Activated naive CD4-positive, alpha-beta T cell treated with anti-CD3 and anti-CD28 coated beads for 36 hours (primary cell): ENCODE measurements around the gene ADK. TPM values are rescaled to one million over a fixed set of nuclear protein-coding genes. Genes with fewer than 3 reads are reported as not detected.
A peak's percentile ranks its signal among the peaks of the same experiment; 100 is the strongest.
"Not testable (repeated sequence)": the region's sequence is repeated elsewhere in the genome, so short reads cannot be mapped to it uniquely, and the experiment has no call there.

Source experiments
- CTCF ChIA-PET: fragments of 350-600 bp; sonication (Branson Sonifier 250); formaldehyde crosslinking; loops from one replicate; lab custom pipeline; 2021; ENCODE audit warnings: antibody characterized with exemption; lab: Charles Lee
- DNase-seq: peaks from one replicate; pipeline ENCODE4 v3.0.0-alpha.2; 2020
- H3K27ac Mint-ChIP-seq: one replicate; pipeline ENCODE4 v1.8.0; 2021; ENCODE audit warnings: mild to moderate bottlenecking, mixed read lengths
- H3K27me3 Mint-ChIP-seq: one replicate; pipeline ENCODE4 v1.8.0; 2021; ENCODE audit warnings: low read depth, mixed read lengths
- H3K36me3 Mint-ChIP-seq: one replicate; pipeline ENCODE4 v1.8.0; 2021; ENCODE audit warnings: low read depth, mixed read lengths
- H3K4me1 Mint-ChIP-seq: one replicate; pipeline ENCODE4 v1.8.0; 2021; ENCODE audit warnings: low read depth, mixed read lengths
- H3K4me3 Mint-ChIP-seq: one replicate; pipeline ENCODE4 v1.8.0; 2021; ENCODE audit warnings: mild to moderate bottlenecking, moderate library complexity, mixed read lengths
- H3K9me3 Mint-ChIP-seq: one replicate; pipeline ENCODE4 v1.8.0; 2021; ENCODE audit warnings: mixed read lengths
- intact Hi-C: fragments of 100-400 bp; cut with micrococcal nuclease; formaldehyde crosslinking; loops from one replicate; pipeline ENCODE4 v1.15.1; 2023
- total RNA-seq, 2 experiments: library from RNA; stranded (reverse); gene quantifications; one replicate each; pipeline ENCODE4 v1.2.3, GENCODE V29; 2021

ADK gene
- total RNA-seq, 2 experiments from 2014 or later, result 43.4 to 43.9 TPM

DNA sequence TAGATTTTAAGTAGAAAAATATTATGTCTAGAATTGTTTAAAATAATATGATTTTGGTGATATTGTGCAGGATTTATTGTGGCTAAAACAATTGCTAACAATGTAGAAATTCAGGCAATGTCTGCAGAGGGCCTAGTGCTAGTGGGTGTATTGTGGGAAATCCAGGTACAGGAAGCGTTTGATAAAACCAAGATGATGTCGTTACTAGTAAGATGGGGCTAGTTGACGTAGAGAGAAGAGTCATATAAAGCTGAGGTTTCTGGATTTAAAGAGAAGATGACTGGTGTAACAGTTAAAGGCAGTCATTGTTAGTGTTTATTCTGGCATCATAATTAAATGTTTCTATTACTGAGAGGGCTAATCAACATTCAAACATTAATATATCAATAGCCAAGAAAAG lies 43.5 kb downstream of the ADK start:
- H3K9me3 Mint-ChIP-seq, result no peaks in the 10 kb centered on the region
- no peak overlapping the region for H3K4me3 Mint-ChIP-seq
- peaks cover 43% of the 10 kb centered on the region for H3K4me1 Mint-ChIP-seq
- no peaks in the 10 kb centered on the region for H3K27me3 Mint-ChIP-seq
- CTCF ChIA-PET, result no interaction called here
- no peak for DNase-seq
- H3K36me3 Mint-ChIP-seq, result no peaks in the 10 kb centered on the region
- no peak overlapping the region for H3K27ac Mint-ChIP-seq
- intact Hi-C loops, result loop anchor here (1.0 to 5.0 kb wide), 3 partner anchors 18 to 393 kb away; partner anchors contain the start of gene ADK

- Mint-ChIP-seq H3K36me3 (no peaks in the 10 kb centered on the region), H3K27ac (no peak overlapping the region), H3K4me1 (peaks cover 38% of the 10 kb centered on the region), H3K27me3 (no peaks in the 10 kb centered on the region), H3K4me3 (no peak overlapping the region), H3K9me3 (no peaks in the 10 kb centered on the region)
- CTCF ChIA-PET, result interaction anchor here (0.5 kb wide), 1 partner anchor 908 kb away, joined by 3 read pairs; no protein-coding TSS in a partner anchor
- DNase-seq, result no peak
- intact Hi-C loops, result loop anchor here (1.0 to 5.0 kb wide), 3 partner anchors 19 to 392 kb away; partner anchors contain the start of gene ADK
Measured at GRCh38 chr10:74194999-74195398, 44.0 kb downstream of the ADK start.

DNA sequence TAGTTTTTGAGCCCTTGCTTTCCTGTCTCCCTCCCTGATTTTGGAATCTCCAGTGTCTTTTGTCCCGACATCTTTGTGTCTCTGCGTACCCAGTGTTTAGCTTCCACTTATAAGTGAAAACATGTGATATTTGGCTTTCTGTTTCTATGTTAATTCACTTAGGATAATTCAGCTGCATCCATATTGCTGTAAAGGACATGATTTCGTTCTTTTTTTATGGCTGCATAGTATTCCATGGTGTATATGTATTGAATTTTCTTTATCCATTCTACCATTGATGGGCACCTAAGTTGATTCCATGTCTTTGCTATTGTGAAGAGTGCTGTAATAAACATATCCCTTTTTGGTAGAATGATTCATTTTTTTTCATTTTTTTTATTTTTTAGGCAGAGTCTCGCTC lies 48.3 kb downstream of the ADK start:
- CTCF ChIA-PET, result no interaction called here
- Mint-ChIP-seq H3K36me3 (peaks cover 10% of the 10 kb centered on the region), H3K4me1 (peaks cover 13% of the 10 kb centered on the region), H3K9me3 (no peaks in the 10 kb centered on the region), H3K4me3 (no peak overlapping the region), H3K27ac (no peak overlapping the region), H3K27me3 (no peaks in the 10 kb centered on the region)
- intact Hi-C loops, result no loop called here
- DNase-seq, result no peak

DNA sequence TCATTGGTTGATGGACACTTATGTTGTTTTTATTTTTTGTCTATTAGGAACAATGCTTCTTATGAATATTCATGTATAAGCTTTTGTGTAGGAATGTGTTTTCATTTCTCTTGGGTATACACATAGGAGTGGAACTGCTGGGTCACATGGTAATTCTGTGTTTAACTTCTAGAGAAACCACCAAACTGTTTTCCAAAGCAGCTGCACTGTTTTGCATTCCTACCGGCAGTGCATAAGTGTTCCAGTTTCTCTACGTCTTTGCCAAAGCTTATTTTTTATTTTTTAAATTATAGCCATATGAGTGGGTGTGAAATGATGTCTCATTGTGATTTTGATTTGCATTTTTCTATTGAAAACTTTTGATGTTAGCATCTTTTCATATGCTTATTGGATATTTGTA lies 51.3 kb downstream of the ADK start:
- Mint-ChIP-seq H3K27ac (no peak overlapping the region), H3K27me3 (no peaks in the 10 kb centered on the region), H3K4me3 (no peak overlapping the region), H3K36me3 (peaks cover 19% of the 10 kb centered on the region), H3K9me3 (no peaks in the 10 kb centered on the region), H3K4me1 (peaks cover 4% of the 10 kb centered on the region)
- CTCF ChIA-PET, result interaction anchor here (0.7 kb wide), 1 partner anchor 8 kb away, joined by 6 read pairs; no protein-coding TSS in a partner anchor
- DNase-seq, result no peak
- intact Hi-C loops, result no loop called here

GRCh38 chr10:74206746-74207145 lies 55.7 kb downstream of the ADK start:
- H3K27me3 Mint-ChIP-seq, result no peaks in the 10 kb centered on the region
- no peak for DNase-seq
- CTCF ChIA-PET, result no interaction called here
- no peak overlapping the region for H3K27ac Mint-ChIP-seq
- intact Hi-C loops, result no loop called here
- H3K4me3 Mint-ChIP-seq, result no peak overlapping the region
- no peaks in the 10 kb centered on the region for H3K9me3 Mint-ChIP-seq
- H3K4me1 Mint-ChIP-seq, result peaks cover 2% of the 10 kb centered on the region
- H3K36me3 Mint-ChIP-seq, result peaks cover 12% of the 10 kb centered on the region

- intact Hi-C loops, result no loop called here
- no peak overlapping the region for H3K4me3 Mint-ChIP-seq
- no peak overlapping the region for H3K27ac Mint-ChIP-seq
- H3K27me3 Mint-ChIP-seq, result no peaks in the 10 kb centered on the region
- H3K36me3 Mint-ChIP-seq, result peaks cover 10% of the 10 kb centered on the region
- no peaks in the 10 kb centered on the region for H3K9me3 Mint-ChIP-seq
- H3K4me1 Mint-ChIP-seq, result peaks cover 2% of the 10 kb centered on the region
- CTCF ChIA-PET, result interaction anchor here (0.8 kb wide), 1 partner anchor 94 kb away, joined by 3 read pairs; no protein-coding TSS in a partner anchor
- no peak for DNase-seq
Measured at GRCh38 chr10:74207691-74208480, 56.9 kb downstream of the ADK start.

DNA sequence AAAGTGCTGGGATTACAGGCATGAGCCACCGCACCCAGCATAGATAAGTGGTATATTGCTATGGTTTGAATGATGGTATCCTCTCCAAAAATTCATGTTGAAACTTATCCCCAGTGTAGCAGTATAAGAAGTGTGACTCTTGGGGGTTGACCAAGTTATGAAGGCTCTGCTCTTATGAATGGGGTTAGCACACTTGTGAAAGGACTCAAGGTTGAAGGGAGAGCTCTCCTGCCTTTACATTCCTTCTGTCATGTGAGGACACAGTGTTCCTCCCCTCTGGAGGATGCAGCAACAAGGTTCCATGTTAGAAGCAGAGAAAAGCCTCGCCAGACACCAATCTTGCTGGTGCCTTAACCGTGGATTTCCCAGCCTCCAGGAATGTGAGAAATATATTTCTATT lies 58.0 kb downstream of the ADK start:
- intact Hi-C loops, result no loop called here
- Mint-ChIP-seq H3K4me1 (peaks cover 5% of the 10 kb centered on the region), H3K36me3 (peaks cover 9% of the 10 kb centered on the region), H3K9me3 (no peaks in the 10 kb centered on the region), H3K27me3 (no peaks in the 10 kb centered on the region), H3K27ac (no peak overlapping the region), H3K4me3 (no peak overlapping the region)
- no peak for DNase-seq
- CTCF ChIA-PET, result no interaction called here

- intact Hi-C loops, result loop anchor here (1.0 kb wide), 1 partner anchor 62 kb away; the partner anchor contains the start of gene ADK
- CTCF ChIA-PET, result interaction anchor here (0.6 to 1.9 kb wide), 14 partner anchors 10 to 966 kb away, joined by 3 to 9 read pairs (median 3); partner anchors contain the start of gene DNAJC9
- no peak for DNase-seq
- peaks cover 3% of the 10 kb centered on the region for H3K36me3 Mint-ChIP-seq
- H3K9me3 Mint-ChIP-seq, result no peaks in the 10 kb centered on the region
- H3K4me1 Mint-ChIP-seq, result peaks cover 3% of the 10 kb centered on the region
- H3K4me3 Mint-ChIP-seq, result no peak overlapping the region
- no peaks in the 10 kb centered on the region for H3K27me3 Mint-ChIP-seq
- H3K27ac Mint-ChIP-seq, result no peak overlapping the region
Measured at GRCh38 chr10:74213019-74213418, 62.0 kb downstream of the ADK start.

GRCh38 chr10:74213571-74214162 lies 62.6 kb downstream of the ADK start:
- CTCF ChIA-PET, result interaction anchor here (0.6 to 1.9 kb wide), 15 partner anchors 10 to 966 kb away, joined by 3 to 9 read pairs (median 3); partner anchors contain the start of gene DNAJC9
- H3K27ac Mint-ChIP-seq, result no peak overlapping the region
- no peak overlapping the region for H3K4me3 Mint-ChIP-seq
- peaks cover 3% of the 10 kb centered on the region for H3K4me1 Mint-ChIP-seq
- intact Hi-C loops, result loop anchor here (1.0 kb wide), 1 partner anchor 62 kb away; the partner anchor contains the start of gene ADK
- DNase-seq, result peak; percentile 71
- peaks cover 5% of the 10 kb centered on the region for H3K36me3 Mint-ChIP-seq
- no peaks in the 10 kb centered on the region for H3K27me3 Mint-ChIP-seq
- H3K9me3 Mint-ChIP-seq, result no peaks in the 10 kb centered on the region

GRCh38 chr10:74217110-74217509 lies 66.1 kb downstream of the ADK start:
- H3K27ac Mint-ChIP-seq, DNase-seq, H3K9me3 Mint-ChIP-seq, H3K4me1 Mint-ChIP-seq, H3K4me3 Mint-ChIP-seq, intact Hi-C loops, CTCF ChIA-PET, H3K27me3 Mint-ChIP-seq, H3K36me3 Mint-ChIP-seq: not testable (repeated sequence)

GRCh38 chr10:74222467-74222866 lies 71.4 kb downstream of the ADK start:
- CTCF ChIA-PET, intact Hi-C loops, H3K27ac Mint-ChIP-seq, DNase-seq, H3K4me3 Mint-ChIP-seq, H3K27me3 Mint-ChIP-seq, H3K9me3 Mint-ChIP-seq, H3K36me3 Mint-ChIP-seq: not testable (repeated sequence)
- peaks cover 16% of the 10 kb centered on the region for H3K4me1 Mint-ChIP-seq

DNA sequence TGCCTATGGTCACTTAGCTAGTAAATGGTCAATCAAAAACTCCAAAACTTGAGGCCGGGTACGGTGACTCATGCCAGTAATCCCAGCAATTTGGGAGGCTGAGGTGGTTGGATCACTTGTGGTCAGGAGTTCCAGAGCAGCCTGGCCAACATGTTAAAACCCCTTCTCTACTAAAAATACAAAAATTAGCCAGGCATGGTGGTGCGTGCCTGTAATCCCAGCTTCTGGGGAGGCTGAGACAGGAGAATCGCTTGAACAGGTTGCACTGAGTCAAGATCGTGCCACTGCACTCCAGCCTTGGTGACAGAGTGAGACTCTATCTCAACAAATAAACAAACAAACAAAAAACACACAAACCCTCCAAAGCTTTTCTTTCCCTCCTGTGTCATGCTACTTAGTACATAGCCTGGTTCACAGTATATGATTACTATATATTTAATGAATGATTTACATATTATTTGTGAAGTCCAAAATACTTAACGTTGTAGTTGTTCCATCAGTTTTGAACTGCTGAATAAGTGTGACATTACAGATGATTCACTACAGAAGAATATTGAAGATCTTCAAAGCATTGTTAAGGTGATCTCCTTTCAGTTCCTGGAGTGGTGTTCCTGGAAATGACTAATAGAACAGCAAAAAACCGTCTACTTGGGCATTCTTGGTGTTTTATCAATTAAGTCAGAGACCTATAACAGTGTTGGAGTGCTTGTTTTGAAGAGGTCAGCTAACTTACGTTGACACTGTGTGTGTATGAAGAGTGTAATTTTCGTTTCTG lies 72.9 kb downstream of the ADK start:
- no peak overlapping the region for H3K4me3 Mint-ChIP-seq
- DNase-seq, result no peak
- CTCF ChIA-PET, result interaction anchor here (0.5 to 1.8 kb wide), 3 partner anchors 11 to 24 kb away, joined by 3 to 9 read pairs (median 3); no protein-coding TSS in a partner anchor

More for the DNA sequence above, 72.9 kb downstream of the ADK start:
- intact Hi-C loops, result no loop called here
- Mint-ChIP-seq H3K4me1 (peaks cover 22% of the 10 kb centered on the region), H3K27ac (peak overlapping the region; percentile 69), H3K9me3 (peaks cover 1% of the 10 kb centered on the region), H3K36me3 (peaks cover 2% of the 10 kb centered on the region), H3K27me3 (no peaks in the 10 kb centered on the region)
